ENCODE results near the gene ZNF33B. TPM values are rescaled to one million over a fixed set of nuclear protein-coding genes. Genes with fewer than 3 reads are reported as not detected.
A peak's percentile ranks its signal among the peaks of the same experiment; 100 is the strongest.

The ZNF33B gene
- total RNA-seq, 1 donor = 9.4 TPM

GRCh38 chr10:42640610-42641229 is 2.4 kb upstream of the ZNF33B start:
- no peaks in the 10 kb centered on the region for H3K27me3 ChIP-seq (ENCODE audit: insufficient read depth, low read length)
- H3K27ac ChIP-seq (ENCODE audit: low read depth, low read length) = no peak overlapping the region
- no peaks in the 10 kb centered on the region for H3K9me3 ChIP-seq (ENCODE audit: low read depth, low read length)
- no peak overlapping the region for H3K4me3 ChIP-seq (ENCODE audit: insufficient read depth, low read length)
- no peaks in the 10 kb centered on the region for H4K20me1 ChIP-seq (ENCODE audit: insufficient read depth, low read length)
- H3K4me1 ChIP-seq (ENCODE audit: insufficient read depth, low read length) = no peaks in the 10 kb centered on the region
- no peak for DNase-seq (ENCODE audit: insufficient read length, low spot score, missing footprints)
- no peaks in the 10 kb centered on the region for H3K79me2 ChIP-seq (ENCODE audit: insufficient read depth, low read length)
- no peak for TF ChIP-seq CTCF (IDR thresholded peaks at IDR 0.05; ENCODE audit: extremely low read depth, low read depth, low read length)
- H2AFZ ChIP-seq (ENCODE audit: low read length) = no peak overlapping the region
- no peak overlapping the region for H3K4me2 ChIP-seq (ENCODE audit: insufficient read depth, low read length)
- no peaks in the 10 kb centered on the region for H3K36me3 ChIP-seq (ENCODE audit: insufficient read depth, low read length)

DNA sequence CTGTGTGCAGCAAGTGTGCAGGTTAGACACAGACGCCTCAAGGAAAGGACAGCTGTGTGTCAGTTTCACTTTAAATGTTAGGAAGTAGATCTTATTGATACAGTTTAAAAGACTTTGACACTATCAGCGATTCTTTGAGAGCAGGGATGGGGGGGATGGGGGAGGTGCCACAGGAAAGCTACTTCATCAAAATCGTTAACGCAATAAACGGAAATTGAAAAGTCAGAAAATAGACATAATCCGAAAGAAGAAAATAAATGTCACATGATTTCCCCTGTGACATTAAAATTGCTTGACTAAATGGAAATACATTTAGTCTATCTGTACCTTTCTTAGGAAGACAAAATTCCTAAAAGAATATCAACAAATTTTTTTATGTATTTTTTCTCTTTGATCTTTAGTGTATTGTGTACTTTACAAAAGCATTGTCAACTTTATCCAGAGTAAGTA is 476 bp upstream of the ZNF33B start:
- no peak for TF ChIP-seq CTCF (IDR thresholded peaks at IDR 0.05; ENCODE audit: extremely low read depth, low read depth, low read length)

GRCh38 chr10:42637648-42638054 is 719 bp downstream of the ZNF33B start:
- Histone ChIP-seq H3K27ac (ENCODE audit: low read depth, low read length) (no peak overlapping the region), H3K4me1 (ENCODE audit: insufficient read depth, low read length) (no peaks in the 10 kb centered on the region), H3K36me3 (ENCODE audit: insufficient read depth, low read length) (no peaks in the 10 kb centered on the region), H2AFZ (ENCODE audit: low read length) (peak overlapping the region; percentile 97), H4K20me1 (ENCODE audit: insufficient read depth, low read length) (no peaks in the 10 kb centered on the region), H3K4me2 (ENCODE audit: insufficient read depth, low read length) (peak overlapping the region; percentile 89), H3K4me3 (ENCODE audit: insufficient read depth, low read length) (peak overlapping the region; percentile 88), H3K79me2 (ENCODE audit: insufficient read depth, low read length) (no peaks in the 10 kb centered on the region), H3K27me3 (ENCODE audit: insufficient read depth, low read length) (no peaks in the 10 kb centered on the region), H3K9me3 (ENCODE audit: low read depth, low read length) (no peaks in the 10 kb centered on the region)
- DNase-seq (ENCODE audit: insufficient read length, low spot score, missing footprints) = no peak
- TF ChIP-seq CTCF (IDR thresholded peaks at IDR 0.05; ENCODE audit: extremely low read depth, low read depth, low read length) = no peak

More for the DNA sequence above, 476 bp upstream of the ZNF33B start:
- no peaks in the 10 kb centered on the region for H3K36me3 ChIP-seq (ENCODE audit: insufficient read depth, low read length)
- no peaks in the 10 kb centered on the region for H3K4me1 ChIP-seq (ENCODE audit: insufficient read depth, low read length)
- no peaks in the 10 kb centered on the region for H3K27me3 ChIP-seq (ENCODE audit: insufficient read depth, low read length)
- peak overlapping the region; percentile 97 for H2AFZ ChIP-seq (ENCODE audit: low read length)
- H3K4me2 ChIP-seq (ENCODE audit: insufficient read depth, low read length) = peak overlapping the region; percentile 89
- H3K27ac ChIP-seq (ENCODE audit: low read depth, low read length) = peak overlapping the region; percentile 26
- no peak for DNase-seq (ENCODE audit: insufficient read length, low spot score, missing footprints)
- no peaks in the 10 kb centered on the region for H3K9me3 ChIP-seq (ENCODE audit: low read depth, low read length)
- H3K79me2 ChIP-seq (ENCODE audit: insufficient read depth, low read length) = no peaks in the 10 kb centered on the region
- H3K4me3 ChIP-seq (ENCODE audit: insufficient read depth, low read length) = peak overlapping the region; percentile 88
- H4K20me1 ChIP-seq (ENCODE audit: insufficient read depth, low read length) = no peaks in the 10 kb centered on the region

- H4K20me1 ChIP-seq (ENCODE audit: insufficient read depth, low read length) = no peaks in the 10 kb centered on the region
- H3K4me2 ChIP-seq (ENCODE audit: insufficient read depth, low read length) = peak overlapping the region; percentile 89
- H3K79me2 ChIP-seq (ENCODE audit: insufficient read depth, low read length) = no peaks in the 10 kb centered on the region
- peak overlapping the region; percentile 97 for H2AFZ ChIP-seq (ENCODE audit: low read length)
- H3K4me3 ChIP-seq (ENCODE audit: insufficient read depth, low read length) = no peak overlapping the region
- DNase-seq (ENCODE audit: insufficient read length, low spot score, missing footprints) = peak; percentile 13
- H3K27me3 ChIP-seq (ENCODE audit: insufficient read depth, low read length) = no peaks in the 10 kb centered on the region
- H3K36me3 ChIP-seq (ENCODE audit: insufficient read depth, low read length) = no peaks in the 10 kb centered on the region
- no peaks in the 10 kb centered on the region for H3K9me3 ChIP-seq (ENCODE audit: low read depth, low read length)
- no peak for TF ChIP-seq CTCF (IDR thresholded peaks at IDR 0.05; ENCODE audit: extremely low read depth, low read depth, low read length)
- no peaks in the 10 kb centered on the region for H3K4me1 ChIP-seq (ENCODE audit: insufficient read depth, low read length)
- no peak overlapping the region for H3K27ac ChIP-seq (ENCODE audit: low read depth, low read length)
Observed at GRCh38 chr10:42637142-42637541, 1.2 kb downstream of the ZNF33B start.

Measured in osteoblast (primary cell).